ENCODE results near the gene CHAF1B. TPM values are rescaled to one million over a fixed set of nuclear protein-coding genes. Genes with fewer than 3 reads are reported as not detected.
A peak's percentile ranks its signal among the peaks of the same experiment; 100 is the strongest.

CHAF1B gene
- total and polyA plus RNA-seq, 9 of the 15 experiments (the other 6 are each of a cell fraction or from before 2014, with no cell fraction given) = 7.5 to 36.8 (median 21.0) TPM

GRCh38 chr21:36424592-36424991, 39.4 kb downstream of the CHAF1B start:
- POLR2A ChIA-PET = interaction anchor here (0.6 kb wide), 1 partner anchor 295 kb away, joined by 4 read pairs; no protein-coding TSS in a partner anchor
- intact Hi-C loops (cut with micrococcal nuclease) = loop anchor here (5.0 kb wide), 3 partner anchors 48 to 78 kb away; no protein-coding TSS in a partner anchor
- no peak for TF ChIP-seq ZNF324 (CRISPR knock-in tag; IDR thresholded peaks at IDR 0.05)
- no peak for TF ChIP-seq NR1H2 (CRISPR knock-in tag; IDR thresholded peaks at IDR 0.05)
- TF ChIP-seq KLF1 (tag; IDR thresholded peaks at IDR 0.05) = no peak
- no peak for TF ChIP-seq HBP1 (CRISPR knock-in tag; IDR thresholded peaks at IDR 0.05)
- peak in 1 of 2 experiments; percentile 36; a peak in 1 of 4 replicates for TF ChIP-seq KDM1A (IDR thresholded peaks at IDR 0.05)
- TF ChIP-seq ZNF696 (CRISPR knock-in tag; conservative IDR thresholded peaks at IDR 0.05) = no peak
- TF ChIP-seq CBFB (CRISPR knock-in tag; IDR thresholded peaks at IDR 0.05) = no peak
- no peak for TF ChIP-seq ARID2 (IDR thresholded peaks at IDR 0.05)
- TF ChIP-seq ZNF197 (CRISPR knock-in tag; IDR thresholded peaks at IDR 0.05; ENCODE audit: low read depth) = no peak
- TF ChIP-seq KDM5B (IDR thresholded peaks at IDR 0.05; ENCODE audit: insufficient replicate concordance, low read depth, low read length) = no peak
- no peak for TF ChIP-seq YY1 (IDR thresholded peaks at IDR 0.05; ENCODE audit: borderline replicate concordance in 1 of 3, control insufficient read depth in 1 of 3, extremely low read depth in 1 of 3, insufficient read depth in 3 of 3, insufficient read length in 1 of 3, insufficient replicate concordance in 2 of 3, low read depth in 1 of 3, low read length in 2 of 3)
- no peak for TF ChIP-seq CHD4 (IDR thresholded peaks at IDR 0.05; ENCODE audit: insufficient read depth, insufficient replicate concordance, low read depth, low read length, poor library complexity, severe bottlenecking)
- no peak for TF ChIP-seq ZNF232 (CRISPR knock-in tag; IDR thresholded peaks at IDR 0.05)
- TF ChIP-seq HEY1 (CRISPR knock-in tag; IDR thresholded peaks at IDR 0.05; ENCODE audit: borderline replicate concordance) = no peak
- peak; percentile 73 for TF ChIP-seq BCOR (IDR thresholded peaks at IDR 0.05)
- peak; percentile 71 for TF ChIP-seq ZFP36 (IDR thresholded peaks at IDR 0.05; ENCODE audit: low read depth, low read length, partially characterized antibody)
- TF ChIP-seq CBX1 (IDR thresholded peaks at IDR 0.05; ENCODE audit: low read depth) = no peak
- TF ChIP-seq BMI1 (IDR thresholded peaks at IDR 0.05; ENCODE audit: low read length) = no peak
- peak; percentile 88 for TF ChIP-seq RBM25 (IDR thresholded peaks at IDR 0.05; ENCODE audit: low read depth, low read length, severe bottlenecking)

More at GRCh38 chr21:36424592-36424991, 39.4 kb downstream of the CHAF1B start:
- no peak for FAIRE-seq
- Histone ChIP-seq H3K4me1 (replicated peaks in 1 of 2; ENCODE audit: control insufficient read depth in 2 of 2, insufficient read depth in 2 of 2, low read length in 2 of 2) (peaks cover 16 to 22% of the 10 kb centered on the region in 2 experiments), H3K9ac (ENCODE audit: insufficient read depth in 1 of 2, low read depth in 2 of 2, low read length in 2 of 2) (no peak overlapping the region), H2AFZ (ENCODE audit: low read depth, low read length) (no peak overlapping the region), H3K27ac (ENCODE audit: extremely low read depth, low read depth, low read length) (no peak overlapping the region), H3K79me2 (ENCODE audit: control insufficient read depth, insufficient read depth, low read length) (no peaks in the 10 kb centered on the region), H3K27me3 (ENCODE audit: control insufficient read depth in 2 of 2, insufficient read depth in 2 of 2, low read length in 2 of 2) (no peaks in the 10 kb centered on the region), H3K36me3 (ENCODE audit: control insufficient read depth, insufficient read depth, low read length) (0 out of 3 replicates have a peak, but pooled peaks cover 1% of the 10 kb centered on the region), H3K9me3 (replicated peaks; ENCODE audit: control insufficient read depth, insufficient read depth, low read depth, low read length) (no peaks in the 10 kb centered on the region), H3K4me3 (no peak overlapping the region), H4K20me1 (replicated peaks; ENCODE audit: control insufficient read depth, insufficient read depth, low read length) (peaks cover 18% of the 10 kb centered on the region), H3K9me1 (ENCODE audit: control insufficient read depth, insufficient read depth, low read length) (peaks cover 10% of the 10 kb centered on the region), H3K4me2 (ENCODE audit: insufficient read depth, low read length) (no peak overlapping the region)
- no peak for ATAC-seq
- in situ Hi-C loops (cut with MboI) = no loop called here
- DNase-seq (ENCODE audit: extremely low read depth in 1 of 4, low spot score in 3 of 4) = no peak
- no TSS peak for BruUV-seq (replicated peaks)
- CTCF ChIA-PET (ENCODE audit: low intra/inter-chr PET ratio) = no interaction called here
- whole genome bisulfite sequencing (ENCODE audit: insufficient coverage, low coverage, missing lambda C conversion rate) = 45% methylated on average over 8 of the region's 8 CpGs
